ENCODE results near the gene HOXC13.

HOXC13 gene

GRCh38 chr12:53955036-53955775 is 16.6 kb downstream of the HOXC13 start:
- DNase-seq (ENCODE audit: low spot score) = no peak

- no peak for DNase-seq (ENCODE audit: low spot score)
These were observed 17.2 kb downstream of the HOXC13 start for GRCh38 chr12:53955776-53956250.

- DNase-seq (ENCODE audit: low spot score) = no peak
These were observed 17.7 kb downstream of the HOXC13 start for GRCh38 chr12:53956251-53956887.

GRCh38 chr12:53956914-53957536 is 18.4 kb downstream of the HOXC13 start:
- no peak for DNase-seq (ENCODE audit: low spot score)

- no peak for DNase-seq (ENCODE audit: low spot score)
These were observed 19.5 kb downstream of the HOXC13 start for GRCh38 chr12:53958128-53958527.

GRCh38 chr12:53959314-53959713 is 20.7 kb downstream of the HOXC13 start:
- no peak for DNase-seq (ENCODE audit: low spot score)

- DNase-seq (ENCODE audit: low spot score) = no peak
These were observed 21.8 kb downstream of the HOXC13 start for GRCh38 chr12:53960187-53961024.

GRCh38 chr12:53961025-53961761 is 22.6 kb downstream of the HOXC13 start:
- DNase-seq (ENCODE audit: low spot score) = no peak

GRCh38 chr12:53963005-53963404 is 24.4 kb downstream of the HOXC13 start:
- DNase-seq (ENCODE audit: low spot score) = no peak

- DNase-seq (ENCODE audit: low spot score) = no peak
These were observed 25.0 kb downstream of the HOXC13 start for GRCh38 chr12:53963434-53964314.

- DNase-seq (ENCODE audit: low spot score) = no peak
These were observed 25.7 kb downstream of the HOXC13 start for GRCh38 chr12:53964315-53964713.

GRCh38 chr12:53965281-53966084 is 26.9 kb downstream of the HOXC13 start:
- no peak for DNase-seq (ENCODE audit: low spot score)

- no peak for DNase-seq (ENCODE audit: low spot score)
These were observed 27.4 kb downstream of the HOXC13 start for GRCh38 chr12:53966085-53966384.

GRCh38 chr12:53966385-53967133 is 27.9 kb downstream of the HOXC13 start:
- no peak for DNase-seq (ENCODE audit: low spot score)

- no peak for DNase-seq (ENCODE audit: low spot score)
These were observed 28.8 kb downstream of the HOXC13 start for GRCh38 chr12:53967421-53967925.

- DNase-seq (ENCODE audit: low spot score) = no peak
These were observed 29.8 kb downstream of the HOXC13 start for GRCh38 chr12:53968214-53969127.

GRCh38 chr12:53969588-53970259 is 31.1 kb downstream of the HOXC13 start:
- no peak for DNase-seq (ENCODE audit: low spot score)
